T-helper 1 cell (primary cell): ENCODE measurements around the gene SPON2.

Source experiments
- DNase-seq, 5 donors: peaks; one replicate each; pipeline ENCODE4 v3.0.0-alpha.2; 2012 to 2020

SPON2 gene

GRCh38 chr4:1194010-1194900, 21.9 kb upstream of the SPON2 start:
- DNase-seq: no peak

- no peak for DNase-seq
Measured at GRCh38 chr4:1193206-1194009, 21.0 kb upstream of the SPON2 start.

- no peak for DNase-seq
Measured at GRCh38 chr4:1192493-1193205, 20.3 kb upstream of the SPON2 start.

- DNase-seq: no peak
Measured at GRCh38 chr4:1192091-1192492, 19.7 kb upstream of the SPON2 start.

- DNase-seq: no peak
Measured at GRCh38 chr4:1191621-1192020, 19.2 kb upstream of the SPON2 start.

GRCh38 chr4:1187182-1187581, 14.8 kb upstream of the SPON2 start:
- peak in 1 of 5 donors; percentile 78 for DNase-seq

- DNase-seq: no peak
Measured at GRCh38 chr4:1183985-1184773, 11.8 kb upstream of the SPON2 start.

- DNase-seq: no peak
Measured at GRCh38 chr4:1182313-1182712, 9.9 kb upstream of the SPON2 start.

GRCh38 chr4:1180663-1181062, 8.3 kb upstream of the SPON2 start:
- no peak for DNase-seq

GRCh38 chr4:1179976-1180375, 7.6 kb upstream of the SPON2 start:
- no peak for DNase-seq

- DNase-seq: no peak
Measured at GRCh38 chr4:1179089-1179441, 6.7 kb upstream of the SPON2 start.

GRCh38 chr4:1178300-1179088, 6.1 kb upstream of the SPON2 start:
- DNase-seq: no peak

GRCh38 chr4:1177274-1178141, 5.1 kb upstream of the SPON2 start:
- no peak for DNase-seq

- DNase-seq: no peak
Measured at GRCh38 chr4:1176398-1177273, 4.3 kb upstream of the SPON2 start.

GRCh38 chr4:1175635-1176229, 3.3 kb upstream of the SPON2 start:
- no peak for DNase-seq

GRCh38 chr4:1174941-1175634, 2.7 kb upstream of the SPON2 start:
- DNase-seq: no peak

GRCh38 chr4:1172971-1173757, 781 bp upstream of the SPON2 start:
- no peak for DNase-seq
